ENCODE results near the gene ITGAE.

- no peak for TF ChIP-seq JUND (IDR thresholded peaks at IDR 0.05; ENCODE audit: low read depth, low read length)
- TF ChIP-seq SUZ12 (IDR thresholded peaks at IDR 0.05; ENCODE audit: unreplicated experiment) = no peak
- TF ChIP-seq POLR2AphosphoS5 (IDR thresholded peaks at IDR 0.05; ENCODE audit: low read length) = no peak
- no peak for TF ChIP-seq ELK1 (IDR thresholded peaks at IDR 0.05; ENCODE audit: low read depth, low read length)
- no peak for TF ChIP-seq CEBPB (IDR thresholded peaks at IDR 0.05; ENCODE audit: borderline replicate concordance in 1 of 2, low read depth in 2 of 2, low read length in 2 of 2)
- TF ChIP-seq ATF3 (IDR thresholded peaks at IDR 0.05; ENCODE audit: borderline replicate concordance, extremely low read depth, low read depth, low read length) = no peak
- TF ChIP-seq EGR1 (IDR thresholded peaks at IDR 0.05; ENCODE audit: borderline replicate concordance in 1 of 2, low read depth in 2 of 2, low read length in 2 of 2) = no peak
- TF ChIP-seq CTCF (IDR thresholded peaks at IDR 0.05 in 2 of 3, conservative IDR thresholded peaks at IDR 0.05 in 1 of 3; ENCODE audit: control insufficient read depth in 2 of 3, extremely low read depth in 1 of 3, insufficient read depth in 1 of 3, low read depth in 3 of 3, low read length in 3 of 3) = no peak
- TF ChIP-seq E2F8 (IDR thresholded peaks at IDR 0.05; ENCODE audit: low read depth, partially characterized antibody) = no peak
- no peak for TF ChIP-seq SIN3A (IDR thresholded peaks at IDR 0.05; ENCODE audit: low read depth, low read length)
- no peak for TF ChIP-seq ATF2 (IDR thresholded peaks at IDR 0.05; ENCODE audit: low read length)
- no peak for TF ChIP-seq EP300 (IDR thresholded peaks at IDR 0.05; ENCODE audit: borderline replicate concordance in 1 of 2, control insufficient read depth in 1 of 2, low read depth in 2 of 2, low read length in 2 of 2)
Measured at GRCh38 chr17:3688852-3689261, 112.1 kb downstream of the ITGAE start.

Measured in GM12878 (cell line).